Hepatocyte (in vitro differentiated cells): Measurements from ENCODE around the gene TRPC3. TPM values are rescaled to one million over a fixed set of nuclear protein-coding genes. Genes with fewer than 3 reads are reported as not detected.

Experiments
- DNase-seq: peaks from one replicate; pipeline ENCODE4 v3.0.0-alpha.2; 2016; ENCODE audit warnings: low spot score
- H2AFZ ChIP-seq: fragments of 200-600 bp; sonication (generic); 2 replicates; pipeline ENCODE4 v1.6.0; 2016; ENCODE audit warnings: antibody characterized with exemption, mild to moderate bottlenecking
- H3K27ac ChIP-seq: fragments of 200-600 bp; sonication (generic); 2 replicates; pipeline ENCODE4 v1.5.1; 2016; ENCODE audit warnings: mild to moderate bottlenecking
- H3K27me3 ChIP-seq: fragments of 200-600 bp; sonication (generic); 2 replicates; pipeline ENCODE4 v1.6.1; 2016
- H3K36me3 ChIP-seq: fragments of 200-600 bp; sonication (generic); replicated peaks from 2 replicates; pipeline ENCODE4 v1.5.1; 2016; ENCODE audit warnings: low read depth; ENCODE audit not compliant: insufficient read depth
- H3K4me1 ChIP-seq: fragments of 200-600 bp; sonication (generic); 2 replicates; pipeline ENCODE4 v1.5.1; 2016; ENCODE audit warnings: mild to moderate bottlenecking, moderate library complexity; ENCODE audit not compliant: insufficient read depth
- H3K4me2 ChIP-seq: fragments of 200-600 bp; sonication (generic); 2 replicates; pipeline ENCODE4 v1.6.0; 2016
- H3K4me3 ChIP-seq: fragments of 200-600 bp; sonication (generic); 2 replicates; pipeline ENCODE4 v1.5.1; 2016; ENCODE audit warnings: mild to moderate bottlenecking
- H3K79me2 ChIP-seq: fragments of 200-600 bp; sonication (generic); 2 replicates; pipeline ENCODE4 v1.6.0; 2017; ENCODE audit warnings: mild to moderate bottlenecking
- H3K9me2 ChIP-seq: fragments of 200-600 bp; sonication (generic); replicated peaks from 2 replicates; pipeline ENCODE4 v1.6.0; 2017; ENCODE audit warnings: mild to moderate bottlenecking; ENCODE audit not compliant: insufficient read depth
- H3K9me3 ChIP-seq: fragments of 200-600 bp; sonication (generic); 2 replicates; pipeline ENCODE4 v1.5.1; 2016; ENCODE audit warnings: low read depth, mild to moderate bottlenecking
- H4K20me1 ChIP-seq: fragments of 200-600 bp; sonication (generic); 2 replicates; pipeline ENCODE4 v1.6.0; 2016; ENCODE audit warnings: mild to moderate bottlenecking; ENCODE audit not compliant: insufficient read depth, poor library complexity, severe bottlenecking
- EZH2 ChIP-seq: fragments of 200-600 bp; sonication (generic); IDR thresholded peaks from 2 replicates; pipeline ENCODE4 v1.6.1; 2016; ENCODE audit warnings: antibody characterized with exemption, mild to moderate bottlenecking, borderline replicate concordance
- EZH2phosphoT487 ChIP-seq: fragments of 200-600 bp; sonication (generic); IDR thresholded peaks from one replicate; pipeline ENCODE4 v1.6.1; 2018; ENCODE audit warnings: antibody characterized with exemption, mild to moderate bottlenecking, low read depth, moderate library complexity; ENCODE audit not compliant: unreplicated experiment, severe bottlenecking
- WGBS: methylation state at CpG from one replicate; pipeline ENCODE4 v1.1.6; 2016; ENCODE audit warnings: low lambda C conversion rate; ENCODE audit errors: missing lambda C conversion rate; 5-methylcytosine and 5-hydroxymethylcytosine counted together
- polyA plus RNA-seq: library from polyadenylated mRNA; unstranded; fragments of >200 nt; fragmentation: Nextera tagmentation; extraction: Ambion mirVana; gene quantifications from 2 replicates; pipeline ENCODE4 v1.2.1, GENCODE V29; 2016
- total RNA-seq: library from RNA; depleted of rRNA; stranded (reverse); fragments of >200 nt; gene quantifications from 2 replicates; pipeline ENCODE4 v1.2.3, GENCODE V29; 2014
- TF ChIP-seq, protein P1 (sequence below): fragments of 200-600 bp; sonication (generic); IDR thresholded peaks from 2 replicates; pipeline ENCODE4 v1.5.1; 2016; ENCODE audit warnings: antibody characterized with exemption, mild to moderate bottlenecking; ENCODE audit not compliant: poor library complexity

Gene TRPC3
- total and polyA plus RNA-seq, 2 experiments from 2014 or later, result 1.9 to 2.2 TPM

- TF ChIP-seq EZH2phosphoT487, result no peak
- TF ChIP-seq EZH2, result no peak
- TF ChIP-seq, protein P1, sequence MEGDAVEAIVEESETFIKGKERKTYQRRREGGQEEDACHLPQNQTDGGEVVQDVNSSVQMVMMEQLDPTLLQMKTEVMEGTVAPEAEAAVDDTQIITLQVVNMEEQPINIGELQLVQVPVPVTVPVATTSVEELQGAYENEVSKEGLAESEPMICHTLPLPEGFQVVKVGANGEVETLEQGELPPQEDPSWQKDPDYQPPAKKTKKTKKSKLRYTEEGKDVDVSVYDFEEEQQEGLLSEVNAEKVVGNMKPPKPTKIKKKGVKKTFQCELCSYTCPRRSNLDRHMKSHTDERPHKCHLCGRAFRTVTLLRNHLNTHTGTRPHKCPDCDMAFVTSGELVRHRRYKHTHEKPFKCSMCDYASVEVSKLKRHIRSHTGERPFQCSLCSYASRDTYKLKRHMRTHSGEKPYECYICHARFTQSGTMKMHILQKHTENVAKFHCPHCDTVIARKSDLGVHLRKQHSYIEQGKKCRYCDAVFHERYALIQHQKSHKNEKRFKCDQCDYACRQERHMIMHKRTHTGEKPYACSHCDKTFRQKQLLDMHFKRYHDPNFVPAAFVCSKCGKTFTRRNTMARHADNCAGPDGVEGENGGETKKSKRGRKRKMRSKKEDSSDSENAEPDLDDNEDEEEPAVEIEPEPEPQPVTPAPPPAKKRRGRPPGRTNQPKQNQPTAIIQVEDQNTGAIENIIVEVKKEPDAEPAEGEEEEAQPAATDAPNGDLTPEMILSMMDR, result no peak
- no peak overlapping the region for H2AFZ ChIP-seq
- no peaks in the 10 kb centered on the region for H3K79me2 ChIP-seq
- H3K27ac ChIP-seq, result no peak overlapping the region
- no peak overlapping the region for H3K4me2 ChIP-seq
- no peaks in the 10 kb centered on the region for H4K20me1 ChIP-seq
- H3K4me3 ChIP-seq, result no peak overlapping the region
- no peaks in the 10 kb centered on the region for H3K9me3 ChIP-seq
- no peak for DNase-seq
- WGBS, result 81% methylated on average over 2 of the region's 2 CpGs
- no peaks in the 10 kb centered on the region for H3K4me1 ChIP-seq
- H3K27me3 ChIP-seq, result no peaks in the 10 kb centered on the region
- H3K9me2 ChIP-seq, result no peaks in the 10 kb centered on the region
- no peaks in the 10 kb centered on the region for H3K36me3 ChIP-seq
These were observed 38.2 kb downstream of the TRPC3 start for GRCh38 chr4:121913667-121914066.

- H3K4me2 ChIP-seq, result no peak overlapping the region
These were observed 43.5 kb downstream of the TRPC3 start for GRCh38 chr4:121908346-121908745.

GRCh38 chr4:121900132-121900983 is 51.5 kb downstream of the TRPC3 start:
- 65% methylated on average over 4 of the region's 4 CpGs for WGBS
- no peaks in the 10 kb centered on the region for H3K27me3 ChIP-seq
- H3K27ac ChIP-seq, result no peak overlapping the region
- H3K9me2 ChIP-seq, result no peaks in the 10 kb centered on the region
- TF ChIP-seq EZH2phosphoT487 (no peak), EZH2 (no peak)
- TF ChIP-seq, protein P1, result peak; percentile 84
- peak; percentile 80 for DNase-seq
- no peak overlapping the region for H3K4me2 ChIP-seq
- no peaks in the 10 kb centered on the region for H3K79me2 ChIP-seq
- H3K4me1 ChIP-seq, result no peaks in the 10 kb centered on the region
- no peaks in the 10 kb centered on the region for H4K20me1 ChIP-seq
- H3K9me3 ChIP-seq, result no peaks in the 10 kb centered on the region
- no peak overlapping the region for H3K4me3 ChIP-seq
- H3K36me3 ChIP-seq, result no peaks in the 10 kb centered on the region
- no peak overlapping the region for H2AFZ ChIP-seq

More at GRCh38 chr4:121908346-121908745, 43.5 kb downstream of the TRPC3 start:
- H3K9me3 ChIP-seq, result no peaks in the 10 kb centered on the region
- WGBS, result 100% methylated on average over 1 of the region's 1 CpG
- H3K4me3 ChIP-seq, result no peak overlapping the region
- no peaks in the 10 kb centered on the region for H3K36me3 ChIP-seq
- H3K27ac ChIP-seq, result no peak overlapping the region
- no peak for DNase-seq
- no peaks in the 10 kb centered on the region for H3K79me2 ChIP-seq
- no peak for TF ChIP-seq EZH2phosphoT487
- TF ChIP-seq, protein P1, result no peak
- TF ChIP-seq EZH2, result no peak
- H3K27me3 ChIP-seq, result no peaks in the 10 kb centered on the region
- H3K9me2 ChIP-seq, result no peaks in the 10 kb centered on the region
- H2AFZ ChIP-seq, result no peak overlapping the region
- H3K4me1 ChIP-seq, result no peaks in the 10 kb centered on the region
- H4K20me1 ChIP-seq, result no peaks in the 10 kb centered on the region
